Measurements from ENCODE around the gene CHAF1B. TPM values are rescaled to one million over a fixed set of nuclear protein-coding genes. Genes with fewer than 3 reads are reported as not detected.

Gene CHAF1B
- total and polyA plus RNA-seq, 7 donors, result 0.68 to 12.6 (median 8.4) TPM

DNA sequence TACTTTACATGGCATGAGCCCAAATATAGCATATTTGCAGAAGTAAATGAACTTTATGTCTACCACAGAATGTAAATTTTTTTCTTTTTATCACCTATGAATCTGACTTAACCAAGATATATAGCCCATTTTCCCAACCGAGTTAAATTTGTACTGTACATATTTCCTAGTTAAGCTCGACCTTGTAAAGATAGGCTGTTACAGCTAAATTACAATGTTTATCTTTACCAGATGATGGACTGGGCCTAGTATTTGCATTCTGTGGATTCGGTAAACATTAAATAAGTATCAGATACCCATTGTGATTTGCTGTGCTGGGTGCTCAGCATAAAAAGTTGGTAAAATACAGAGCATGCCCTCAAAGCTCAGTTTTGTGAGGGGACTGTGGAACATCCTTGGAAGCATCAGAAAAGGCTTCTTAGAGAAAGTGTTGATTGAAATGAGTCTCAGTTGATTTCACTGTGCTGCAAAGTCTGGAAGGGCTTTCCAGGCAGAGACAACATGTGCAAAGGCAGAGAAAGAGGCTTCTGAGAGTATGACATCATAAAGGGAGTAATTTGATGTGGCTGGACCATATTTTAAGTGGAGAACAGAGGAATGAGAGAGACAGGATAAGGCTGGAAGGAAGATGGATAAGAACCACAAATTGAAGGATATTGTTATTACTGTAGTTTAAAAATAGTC lies 37.8 kb upstream of the CHAF1B start:
- Histone ChIP-seq H3K27ac (no peak overlapping the region), H3K9me3 (no peaks in the 10 kb centered on the region), H3K27me3 (ENCODE audit: insufficient read depth in 3 of 3, low read length in 2 of 3) (no peaks in the 10 kb centered on the region), H3K4me3 (no peak overlapping the region), H3K4me1 (no peaks in the 10 kb centered on the region), H3K36me3 (ENCODE audit: insufficient read depth in 1 of 2, low read depth in 1 of 2) (peaks cover 6 to 92% of the 10 kb centered on the region in 2 donors)
- no peak for DNase-seq
- WGBS, 3 donors, result 89 to 93% (median 92%) methylated on average over 3 of the region's 3 CpGs
- TF ChIP-seq, protein P1, sequence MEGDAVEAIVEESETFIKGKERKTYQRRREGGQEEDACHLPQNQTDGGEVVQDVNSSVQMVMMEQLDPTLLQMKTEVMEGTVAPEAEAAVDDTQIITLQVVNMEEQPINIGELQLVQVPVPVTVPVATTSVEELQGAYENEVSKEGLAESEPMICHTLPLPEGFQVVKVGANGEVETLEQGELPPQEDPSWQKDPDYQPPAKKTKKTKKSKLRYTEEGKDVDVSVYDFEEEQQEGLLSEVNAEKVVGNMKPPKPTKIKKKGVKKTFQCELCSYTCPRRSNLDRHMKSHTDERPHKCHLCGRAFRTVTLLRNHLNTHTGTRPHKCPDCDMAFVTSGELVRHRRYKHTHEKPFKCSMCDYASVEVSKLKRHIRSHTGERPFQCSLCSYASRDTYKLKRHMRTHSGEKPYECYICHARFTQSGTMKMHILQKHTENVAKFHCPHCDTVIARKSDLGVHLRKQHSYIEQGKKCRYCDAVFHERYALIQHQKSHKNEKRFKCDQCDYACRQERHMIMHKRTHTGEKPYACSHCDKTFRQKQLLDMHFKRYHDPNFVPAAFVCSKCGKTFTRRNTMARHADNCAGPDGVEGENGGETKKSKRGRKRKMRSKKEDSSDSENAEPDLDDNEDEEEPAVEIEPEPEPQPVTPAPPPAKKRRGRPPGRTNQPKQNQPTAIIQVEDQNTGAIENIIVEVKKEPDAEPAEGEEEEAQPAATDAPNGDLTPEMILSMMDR (IDR thresholded peaks at IDR 0.05), result no peak
- no peak for ATAC-seq
- intact Hi-C loops (cut with DNase I), result no loop called here

DNA sequence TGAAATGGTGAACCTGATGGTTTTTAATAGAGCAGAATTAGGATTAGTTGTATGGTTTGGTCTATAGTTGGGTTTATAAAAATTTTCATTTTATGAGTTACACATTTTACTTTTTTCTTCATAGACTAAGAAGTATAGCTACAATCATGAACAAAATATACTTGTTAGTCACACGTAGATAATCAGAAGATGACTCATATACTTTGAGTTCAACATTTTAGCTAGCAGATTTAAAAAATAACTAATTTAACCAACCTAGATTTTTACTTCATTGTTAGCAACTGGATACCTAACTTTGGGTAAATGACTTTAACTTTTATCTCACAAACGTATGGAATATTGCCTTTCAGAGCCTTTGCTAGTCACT lies 37.2 kb upstream of the CHAF1B start:
- TF ChIP-seq, protein P1 (IDR thresholded peaks at IDR 0.05), result no peak
- intact Hi-C loops (cut with DNase I), result no loop called here
- H3K27me3 ChIP-seq (ENCODE audit: insufficient read depth in 3 of 3, low read length in 2 of 3), result no peaks in the 10 kb centered on the region
- ATAC-seq, result no peak
- 92 to 94% (median 93%) methylated on average over 2 of the region's 2 CpGs for WGBS, 3 donors
- no peaks in the 10 kb centered on the region for H3K9me3 ChIP-seq
- no peak for DNase-seq
- H3K4me3 ChIP-seq, result no peak overlapping the region
- H3K27ac ChIP-seq, result no peak overlapping the region
- peaks cover 6 to 92% of the 10 kb centered on the region in 2 donors for H3K36me3 ChIP-seq (ENCODE audit: insufficient read depth in 1 of 2, low read depth in 1 of 2)
- no peaks in the 10 kb centered on the region for H3K4me1 ChIP-seq

DNA sequence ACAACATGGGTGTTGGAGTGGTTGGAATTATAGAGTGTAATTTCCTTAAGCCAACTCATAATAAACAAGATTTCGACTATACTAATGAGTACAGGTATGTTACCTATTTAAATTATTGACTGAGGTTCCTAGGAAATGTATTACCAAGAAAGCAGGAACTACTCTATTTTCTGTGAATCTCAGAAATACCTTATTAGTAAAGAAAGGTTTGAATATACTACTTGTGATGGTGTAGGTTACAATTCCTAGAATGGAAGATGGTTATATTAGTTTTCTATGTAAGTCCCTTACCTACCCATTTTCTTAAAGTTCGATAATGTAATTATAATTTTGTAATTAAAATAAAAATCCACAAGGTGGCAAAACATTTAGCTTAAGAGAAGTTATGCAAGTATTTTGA lies 35.9 kb upstream of the CHAF1B start:
- DNase-seq (no peak), ATAC-seq (no peak)
- Histone ChIP-seq H3K27ac (no peak overlapping the region), H3K27me3 (ENCODE audit: insufficient read depth in 3 of 3, low read length in 2 of 3) (no peaks in the 10 kb centered on the region), H3K9me3 (no peaks in the 10 kb centered on the region), H3K4me1 (no peaks in the 10 kb centered on the region), H3K36me3 (ENCODE audit: insufficient read depth in 1 of 2, low read depth in 1 of 2) (peaks cover 6 to 81% of the 10 kb centered on the region in 2 donors), H3K4me3 (no peak overlapping the region)
- intact Hi-C loops (cut with DNase I), result no loop called here
- TF ChIP-seq, protein P1 (IDR thresholded peaks at IDR 0.05), result no peak
- 96 to 99% (median 97%) methylated on average over 2 of the region's 2 CpGs for WGBS, 3 donors

DNA sequence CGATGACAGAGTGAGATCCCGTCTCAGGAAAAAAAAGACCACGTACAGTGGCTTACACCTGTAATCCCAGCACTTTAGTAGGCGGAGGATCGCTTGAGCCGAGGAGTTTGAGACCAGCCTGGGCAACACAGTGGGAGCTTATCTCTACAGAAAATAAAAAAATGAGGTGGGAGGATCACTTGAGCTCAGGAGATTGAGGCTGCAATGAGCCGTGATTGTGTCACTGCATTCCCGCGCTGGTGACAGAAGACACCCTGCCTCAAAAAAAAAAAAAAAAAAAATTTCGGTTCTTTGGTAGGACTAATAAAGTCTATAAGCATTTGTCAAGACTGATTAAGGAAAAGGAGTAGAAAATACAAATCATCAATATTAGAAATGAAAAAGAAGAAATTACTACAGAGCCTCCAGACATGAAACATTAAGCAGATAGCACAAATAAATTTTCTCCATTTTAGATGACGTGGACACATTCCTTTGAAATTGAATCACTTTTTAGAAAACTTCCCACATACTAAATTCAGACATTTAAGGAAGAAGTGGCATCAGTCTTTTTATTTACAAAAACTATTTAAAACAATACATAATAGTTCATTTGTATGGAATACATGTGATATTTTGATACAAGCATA lies 34.8 kb upstream of the CHAF1B start:
- Histone ChIP-seq H3K9me3 (no peaks in the 10 kb centered on the region), H3K36me3 (ENCODE audit: insufficient read depth in 1 of 2, low read depth in 1 of 2) (peaks cover 6 to 81% of the 10 kb centered on the region in 2 donors), H3K27ac (no peak overlapping the region), H3K4me3 (no peak overlapping the region), H3K27me3 (ENCODE audit: insufficient read depth in 3 of 3, low read length in 2 of 3) (no peaks in the 10 kb centered on the region), H3K4me1 (no peaks in the 10 kb centered on the region)
- no peak for DNase-seq
- peak in 1 of 4 donors; percentile 23 for ATAC-seq
- intact Hi-C loops (cut with DNase I), result no loop called here
- TF ChIP-seq, protein P1 (IDR thresholded peaks at IDR 0.05), result no peak
- 85 to 94% (median 90%) methylated on average over 11 of the region's 11 CpGs for WGBS, 3 donors

Data from psoas muscle (tissue), 8 donors.